H9 (cell line): ENCODE measurements around the gene DAAM1. TPM values are rescaled to one million over a fixed set of nuclear protein-coding genes. Genes with fewer than 3 reads are reported as not detected.

Source experiments
- DNase-seq: peaks from one replicate; pipeline ENCODE4 v3.0.0-alpha.2; 2017
- H2AFZ ChIP-seq: one replicate; pipeline ENCODE4 v1.6.1; 2013; ENCODE audit warnings: mild to moderate bottlenecking, low read length, control low read depth, moderate library complexity
- H2AK5ac ChIP-seq: 2 replicates; pipeline ENCODE4 v1.6.1; 2013; ENCODE audit warnings: low read length, control low read depth, mixed read lengths; ENCODE audit not compliant: insufficient read length
- H2BK120ac ChIP-seq: one replicate; pipeline ENCODE4 v1.6.1; 2013; ENCODE audit warnings: low read depth, mild to moderate bottlenecking, low read length, control low read depth, inconsistent platforms; ENCODE audit not compliant: poor library complexity, severe bottlenecking
- H2BK12ac ChIP-seq: 2 replicates; pipeline ENCODE4 v1.6.1; 2013; ENCODE audit warnings: low read length, control low read depth, mixed read lengths, low read depth; ENCODE audit not compliant: insufficient read length
- H2BK15ac ChIP-seq: 2 replicates; pipeline ENCODE4 v1.6.1; 2013; ENCODE audit warnings: low read depth, low read length, control low read depth
- H2BK20ac ChIP-seq: one replicate; pipeline ENCODE4 v1.6.1; 2013; ENCODE audit warnings: low read depth, mild to moderate bottlenecking, low read length, control low read depth, inconsistent platforms; ENCODE audit not compliant: poor library complexity, severe bottlenecking
- H2BK5ac ChIP-seq: 2 replicates; pipeline ENCODE4 v1.6.1; 2013; ENCODE audit warnings: low read length, control low read depth, mixed read lengths; ENCODE audit not compliant: insufficient read length
- H3K14ac ChIP-seq: 2 replicates; pipeline ENCODE4 v1.6.1; 2013; ENCODE audit warnings: low read length, control low read depth; ENCODE audit not compliant: insufficient read depth
- H3K18ac ChIP-seq: 2 replicates; pipeline ENCODE4 v1.6.1; 2013; ENCODE audit warnings: low read depth, mild to moderate bottlenecking, mixed read lengths, low read length, control low read depth; ENCODE audit not compliant: insufficient read length
- H3K23ac ChIP-seq: 2 replicates; pipeline ENCODE4 v1.6.1; 2013; ENCODE audit warnings: low read length, control low read depth, mixed read lengths, low read depth; ENCODE audit not compliant: insufficient read length
- H3K23me2 ChIP-seq: 2 replicates; pipeline ENCODE4 v1.6.1; 2013; ENCODE audit warnings: low read depth, mild to moderate bottlenecking, mixed read lengths, low read length, control low read depth; ENCODE audit not compliant: insufficient read length, poor library complexity, severe bottlenecking
- H3K27ac ChIP-seq: 2 replicates; pipeline ENCODE4 v1.5.1; 2013; ENCODE audit warnings: low read length, control low read depth, mixed read lengths, low read depth; ENCODE audit not compliant: insufficient read length
- H3K27me3 ChIP-seq: 2 replicates; pipeline ENCODE4 v1.6.1; 2013; ENCODE audit warnings: low read length, control low read depth, inconsistent platforms; ENCODE audit not compliant: insufficient read depth
- H3K4ac ChIP-seq: 2 replicates; pipeline ENCODE4 v1.6.1; 2013; ENCODE audit warnings: low read depth, mild to moderate bottlenecking, control low read depth, inconsistent platforms, low read length, moderate library complexity
- H3K4me1 ChIP-seq: 2 replicates; pipeline ENCODE4 v1.6.1; 2013; ENCODE audit warnings: low read length, control low read depth, inconsistent platforms; ENCODE audit not compliant: insufficient read depth
- H3K4me2 ChIP-seq: 2 replicates; pipeline ENCODE4 v1.6.1; 2013; ENCODE audit warnings: low read length, control low read depth, mixed read lengths; ENCODE audit not compliant: insufficient read length, insufficient read depth
- H3K56ac ChIP-seq: 2 replicates; pipeline ENCODE4 v1.6.1; 2013; ENCODE audit warnings: low read depth, mild to moderate bottlenecking, mixed read lengths, low read length, control low read depth; ENCODE audit not compliant: insufficient read length
- H3K79me1 ChIP-seq: 2 replicates; pipeline ENCODE4 v1.6.1; 2013; ENCODE audit warnings: low read depth, mild to moderate bottlenecking, moderate library complexity, low read length, control low read depth, inconsistent platforms; ENCODE audit not compliant: insufficient read depth, poor library complexity, severe bottlenecking
- H3K79me2 ChIP-seq: 2 replicates; pipeline ENCODE4 v1.6.1; 2013; ENCODE audit warnings: low read length, control low read depth, inconsistent platforms; ENCODE audit not compliant: insufficient read depth
- H3K9ac ChIP-seq: 2 replicates; pipeline ENCODE4 v1.6.1; 2013; ENCODE audit warnings: low read length, control low read depth, mixed read lengths; ENCODE audit not compliant: insufficient read length; ENCODE audit errors: extremely low read depth
- H3K9me3 ChIP-seq: one replicate; pipeline ENCODE4 v1.6.1; 2013; ENCODE audit warnings: low read depth, low read length, inconsistent platforms; ENCODE audit not compliant: control insufficient read depth
- H3T11ph ChIP-seq: one replicate; pipeline ENCODE4 v1.6.1; 2013; ENCODE audit warnings: mild to moderate bottlenecking, low read length, control low read depth, inconsistent platforms
- H4K20me1 ChIP-seq: one replicate; pipeline ENCODE4 v1.6.1; 2013; ENCODE audit not compliant: control insufficient read depth, insufficient read length, insufficient read depth
- H4K5ac ChIP-seq: 2 replicates; pipeline ENCODE4 v1.6.1; 2013; ENCODE audit warnings: low read depth, mild to moderate bottlenecking, mixed read lengths, low read length, control low read depth; ENCODE audit not compliant: insufficient read length
- H4K8ac ChIP-seq: replicated peaks from 2 replicates; pipeline ENCODE4 v1.6.1; 2013; ENCODE audit warnings: low read length, control low read depth, mixed read lengths, low read depth; ENCODE audit not compliant: insufficient read length
- H4K91ac ChIP-seq: 2 replicates; pipeline ENCODE4 v1.6.1; 2013; ENCODE audit warnings: low read depth, mild to moderate bottlenecking, moderate library complexity, mixed read lengths, low read length, control low read depth; ENCODE audit not compliant: insufficient read length
- H3K27ac Mint-ChIP-seq, 3 experiments: 2 replicates in 2 of 3; 3 replicates in 1 of 3; pipeline ENCODE4 v1.8.0; 2020 to 2021; ENCODE audit warnings: mixed read lengths in 3 of 3, mild to moderate bottlenecking in 1 of 3, moderate library complexity in 1 of 3
- H3K27me3 Mint-ChIP-seq: 2 replicates; pipeline ENCODE4 v1.8.0; 2021; ENCODE audit warnings: low read depth, mild to moderate bottlenecking, moderate library complexity, mixed read lengths
- H3K36me3 Mint-ChIP-seq, 3 experiments: 2 replicates in 2 of 3; 3 replicates in 1 of 3; pipeline ENCODE4 v1.8.0; 2020 to 2021; ENCODE audit warnings: low read depth in 3 of 3, mixed read lengths in 3 of 3; ENCODE audit not compliant: insufficient read depth in 1 of 3
- H3K4me1 Mint-ChIP-seq, 2 experiments: 2 replicates each; pipeline ENCODE4 v1.8.0; 2020; ENCODE audit warnings: mixed read lengths in 2 of 2
- H3K4me3 Mint-ChIP-seq, 2 experiments: 2 replicates in 1 of 2; 3 replicates in 1 of 2; pipeline ENCODE4 v1.8.0; 2020 to 2021; ENCODE audit warnings: mild to moderate bottlenecking in 2 of 2, mixed read lengths in 2 of 2, moderate library complexity in 1 of 2
- H3K9me3 Mint-ChIP-seq, 2 experiments: 2 replicates in 1 of 2; 3 replicates in 1 of 2; pipeline ENCODE4 v1.8.0; 2020; ENCODE audit warnings: mild to moderate bottlenecking in 2 of 2, mixed read lengths in 2 of 2, moderate library complexity in 1 of 2
- WGBS: extraction: QIAGEN DNeasy Blood & Tissue Kit; methylation state at CpG from one replicate; pipeline ENCODE4 v1.1.7; 2013; ENCODE audit warnings: missing lambda C conversion rate, low lambda C conversion rate, mixed read lengths; ENCODE audit not compliant: insufficient read length; ENCODE audit errors: extremely low coverage; 5-methylcytosine and 5-hydroxymethylcytosine counted together
- total RNA-seq: library from RNA; stranded (reverse); gene quantifications from 2 replicates; pipeline ENCODE4 v1.2.1, GENCODE V29; 2021
- TF ChIP-seq, protein P1 (sequence below): fragments of 200-600 bp; sonication (generic); conservative IDR thresholded peaks from 3 replicates; pipeline ENCODE4 v1.8.0; 2021; ENCODE audit warnings: antibody characterized with exemption, mild to moderate bottlenecking

The DAAM1 gene
- total RNA-seq, 1 experiment from 2014 or later = 19.5 TPM

DNA sequence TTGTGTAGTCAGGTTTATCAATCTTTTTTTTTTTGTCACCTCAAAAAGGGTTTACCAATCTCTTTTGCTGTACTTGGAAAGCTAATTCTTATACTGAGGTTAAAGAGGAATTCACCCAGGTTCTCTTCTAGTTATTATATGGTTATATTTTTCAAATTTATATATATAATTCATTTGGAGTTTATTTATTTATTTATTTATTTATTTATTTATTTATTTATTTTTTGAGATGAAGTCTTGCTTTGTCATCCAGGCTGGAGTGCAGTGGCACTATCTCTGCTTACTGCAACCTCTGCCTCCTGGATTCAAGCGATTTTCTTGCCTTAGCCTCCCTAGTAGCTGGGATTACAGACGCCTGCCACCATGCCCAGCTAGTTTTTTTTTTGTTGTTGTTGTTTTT is 202.9 kb downstream of the DAAM1 start:
- no peak overlapping the region for H2BK12ac ChIP-seq
- no peak overlapping the region for H4K8ac ChIP-seq
- H3K14ac ChIP-seq = no peak overlapping the region
- H3K4me2 ChIP-seq = no peak overlapping the region
- H2BK15ac ChIP-seq = no peak overlapping the region
- H3K79me2 ChIP-seq = no peaks in the 10 kb centered on the region
- no peak overlapping the region for H3K18ac ChIP-seq
- no peaks in the 10 kb centered on the region; the same call in 1 of the 2 replicates for H3K4me1 ChIP-seq
- Mint-ChIP-seq H3K9me3 (no peaks in the 10 kb centered on the region; a peak in 1 of 5 replicates), H3K4me3 (no peak overlapping the region), H3K27me3 (peaks cover 12% of the 10 kb centered on the region), H3K4me1 (peaks cover 18 to 21% of the 10 kb centered on the region in 2 experiments), H3K36me3 (no peaks in the 10 kb centered on the region), H3K27ac (no peak overlapping the region)
- H3K79me1 ChIP-seq = no peaks in the 10 kb centered on the region
- H4K91ac ChIP-seq = no peak overlapping the region
- H2AFZ ChIP-seq = no peak overlapping the region
- H2BK120ac ChIP-seq = no peak overlapping the region
- H3K27me3 ChIP-seq = no peaks in the 10 kb centered on the region
- TF ChIP-seq, protein P1, sequence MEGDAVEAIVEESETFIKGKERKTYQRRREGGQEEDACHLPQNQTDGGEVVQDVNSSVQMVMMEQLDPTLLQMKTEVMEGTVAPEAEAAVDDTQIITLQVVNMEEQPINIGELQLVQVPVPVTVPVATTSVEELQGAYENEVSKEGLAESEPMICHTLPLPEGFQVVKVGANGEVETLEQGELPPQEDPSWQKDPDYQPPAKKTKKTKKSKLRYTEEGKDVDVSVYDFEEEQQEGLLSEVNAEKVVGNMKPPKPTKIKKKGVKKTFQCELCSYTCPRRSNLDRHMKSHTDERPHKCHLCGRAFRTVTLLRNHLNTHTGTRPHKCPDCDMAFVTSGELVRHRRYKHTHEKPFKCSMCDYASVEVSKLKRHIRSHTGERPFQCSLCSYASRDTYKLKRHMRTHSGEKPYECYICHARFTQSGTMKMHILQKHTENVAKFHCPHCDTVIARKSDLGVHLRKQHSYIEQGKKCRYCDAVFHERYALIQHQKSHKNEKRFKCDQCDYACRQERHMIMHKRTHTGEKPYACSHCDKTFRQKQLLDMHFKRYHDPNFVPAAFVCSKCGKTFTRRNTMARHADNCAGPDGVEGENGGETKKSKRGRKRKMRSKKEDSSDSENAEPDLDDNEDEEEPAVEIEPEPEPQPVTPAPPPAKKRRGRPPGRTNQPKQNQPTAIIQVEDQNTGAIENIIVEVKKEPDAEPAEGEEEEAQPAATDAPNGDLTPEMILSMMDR = no peak
- H3K4ac ChIP-seq = no peak overlapping the region
- H3T11ph ChIP-seq = no peak overlapping the region
- H4K5ac ChIP-seq = no peak overlapping the region
- no peak overlapping the region for H3K9ac ChIP-seq
- H3K56ac ChIP-seq = no peak overlapping the region
- no CpG with 5 or more reads among the region's 2 CpGs for WGBS
- no peak for DNase-seq
- no peaks in the 10 kb centered on the region for H4K20me1 ChIP-seq
- H2AK5ac ChIP-seq = no peak overlapping the region
- H2BK5ac ChIP-seq = no peak overlapping the region
- H3K27ac ChIP-seq = no peak overlapping the region
- no peak overlapping the region for H3K23ac ChIP-seq
- no peaks in the 10 kb centered on the region for H3K23me2 ChIP-seq
- no peaks in the 10 kb centered on the region for H3K9me3 ChIP-seq
- H2BK20ac ChIP-seq = no peak overlapping the region
